PFSK-1 (cell line): Measurements from ENCODE around the gene PBX4. TPM values are rescaled to one million over a fixed set of nuclear protein-coding genes. Genes with fewer than 3 reads are reported as not detected.

Experiments
- FOXP2 ChIP-seq: optimal IDR thresholded peaks from 2 replicates; pipeline ENCODE3; 2011; ENCODE audit warnings: borderline replicate concordance, control low read depth, inconsistent platforms; ENCODE audit not compliant: insufficient read depth; ENCODE audit errors: extremely low read length, extremely low read depth
- POLR2AphosphoS5 ChIP-seq: IDR thresholded peaks from 2 replicates; pipeline ENCODE4 v1.6.1; 2012; ENCODE audit warnings: low read depth, mild to moderate bottlenecking, control low read depth, low read length, moderate library complexity
- REST ChIP-seq, 2 experiments: IDR thresholded peaks; 2 replicates each; pipeline versions ENCODE4 v1.6.1 to v1.8.0; 2011 to 2012; ENCODE audit warnings: low read depth in 2 of 2, low read length in 2 of 2, control low read depth in 1 of 2, inconsistent platforms in 1 of 2, mild to moderate bottlenecking in 1 of 2, moderate library complexity in 1 of 2; ENCODE audit not compliant: insufficient read depth in 1 of 2
- SIN3A ChIP-seq: IDR thresholded peaks from 2 replicates; pipeline ENCODE4 v1.6.1; 2012; ENCODE audit warnings: mild to moderate bottlenecking, low read length, moderate library complexity, borderline replicate concordance; ENCODE audit not compliant: insufficient read depth
- TAF1 ChIP-seq: IDR thresholded peaks from 2 replicates; pipeline ENCODE4 v1.6.1; 2012; ENCODE audit warnings: low read length, control low read depth, borderline replicate concordance; ENCODE audit not compliant: insufficient read depth
- polyA plus RNA-seq: library from polyadenylated mRNA; unstranded; fragments of >200 nt; gene quantifications from one replicate; pipeline ENCODE4 v1.2.1, GENCODE V29; 2012; ENCODE audit warnings: low read depth, missing spikeins; ENCODE audit not compliant: insufficient read length

PBX4 gene
- 0.79 TPM for polyA plus RNA-seq

- no peak for TF ChIP-seq REST (IDR thresholded peaks at IDR 0.05; ENCODE audit: insufficient read depth in 1 of 2, low read depth in 2 of 2, low read length in 2 of 2)
These were observed at the start of gene PBX4 for GRCh38 chr19:19618219-19619051. TSS of gene PBX4 (minus strand) at chr19:19618687. CDS start at chr19:19618629, 58 bp downstream.

GRCh38 chr19:19663256-19664120 lies 45.0 kb upstream of the PBX4 start, which contains the start of gene ATP13A1:
TSS of gene ATP13A1 (minus strand) at chr19:19663676. CDS start at chr19:19663666, 10 bp downstream.
- peak; percentile 97 for TF ChIP-seq TAF1
- peak; percentile 23 for TF ChIP-seq FOXP2
- TF ChIP-seq SIN3A = no peak
- no peak for TF ChIP-seq REST (IDR thresholded peaks at IDR 0.05; ENCODE audit: insufficient read depth in 1 of 2, low read depth in 2 of 2, low read length in 2 of 2)

- TF ChIP-seq POLR2AphosphoS5 (no peak; the same call in 1 of the 2 replicates), TAF1 (no peak), SIN3A (no peak), REST (IDR thresholded peaks at IDR 0.05; ENCODE audit: insufficient read depth in 1 of 2, low read depth in 2 of 2, low read length in 2 of 2) (no peak), FOXP2 (no peak)
These were observed 44.4 kb upstream of the PBX4 start for GRCh38 chr19:19662871-19663255.

- TF ChIP-seq TAF1 = no peak
- no peak for TF ChIP-seq SIN3A
- no peak for TF ChIP-seq FOXP2
- TF ChIP-seq REST (IDR thresholded peaks at IDR 0.05; ENCODE audit: insufficient read depth in 1 of 2, low read depth in 2 of 2, low read length in 2 of 2) = no peak
- TF ChIP-seq POLR2AphosphoS5 = no peak
These were observed 43.9 kb upstream of the PBX4 start for GRCh38 chr19:19662344-19662743.
